Fibroblast of lung (primary cell): Measurements from ENCODE around the gene RPL22. TPM values are rescaled to one million over a fixed set of nuclear protein-coding genes. Genes with fewer than 3 reads are reported as not detected.

Experiments used
- DNase-seq, 2 donors: peaks; one replicate each; pipeline versions ENCODE4 v3.0.0 to v3.0.0-alpha.2; 2010; ENCODE audit warnings: low read depth in 2 of 2
- H2AFZ ChIP-seq: 2 replicates; pipeline ENCODE4 v1.5.1; 2012; ENCODE audit warnings: low read length, control low read depth, inconsistent platforms
- H3K27ac ChIP-seq: 2 replicates; pipeline ENCODE4 v1.5.1; 2011; ENCODE audit warnings: low read length, control low read depth; ENCODE audit not compliant: insufficient read depth
- H3K27me3 ChIP-seq: 2 replicates; pipeline ENCODE4 v1.5.1; 2011; ENCODE audit warnings: mild to moderate bottlenecking, low read length; ENCODE audit not compliant: control insufficient read depth, insufficient read depth
- H3K36me3 ChIP-seq: 2 replicates; pipeline ENCODE4 v1.5.1; 2011; ENCODE audit warnings: low read length; ENCODE audit not compliant: control insufficient read depth, insufficient read depth
- H3K4me1 ChIP-seq: 2 replicates; pipeline ENCODE4 v1.5.1; 2011; ENCODE audit warnings: low read length; ENCODE audit not compliant: control insufficient read depth, insufficient read depth; ENCODE audit errors: extremely low read depth
- H3K4me2 ChIP-seq: 2 replicates; pipeline ENCODE4 v1.5.1; 2011; ENCODE audit warnings: low read length, control low read depth; ENCODE audit not compliant: insufficient read depth; ENCODE audit errors: extremely low read depth
- H3K4me3 ChIP-seq, 4 experiments: fragments of 200-600 bp in 1 of 4; sonication (generic) in 1 of 4; replicated peaks in 1 of 4; 2 replicates each; pipeline ENCODE4 v1.5.1; 2011 to 2016; ENCODE audit warnings: low read length in 4 of 4, low read depth in 3 of 4, mild to moderate bottlenecking in 3 of 4, control low read depth in 2 of 4, inconsistent platforms in 1 of 4, mixed read lengths in 1 of 4; ENCODE audit not compliant: insufficient read depth in 1 of 4; ENCODE audit errors: control extremely low read depth in 1 of 4
- H3K79me2 ChIP-seq: 2 replicates; pipeline ENCODE4 v1.5.1; 2012; ENCODE audit warnings: mild to moderate bottlenecking, low read length, inconsistent platforms; ENCODE audit not compliant: control insufficient read depth, insufficient read depth
- H3K9ac ChIP-seq: 2 replicates; pipeline ENCODE4 v1.5.1; 2011; ENCODE audit warnings: mild to moderate bottlenecking, low read length, control low read depth; ENCODE audit not compliant: insufficient read depth
- H3K9me3 ChIP-seq: 2 replicates; pipeline ENCODE4 v1.5.1; 2012; ENCODE audit warnings: low read depth, low read length; ENCODE audit not compliant: control insufficient read depth, insufficient read depth
- H4K20me1 ChIP-seq: 2 replicates; pipeline ENCODE4 v1.5.1; 2011; ENCODE audit warnings: low read length; ENCODE audit not compliant: control insufficient read depth, insufficient read depth; ENCODE audit errors: extremely low read depth
- CTCF ChIP-seq, 2 donors: IDR thresholded peaks in 1 of 2; conservative IDR thresholded peaks in 1 of 2; 1 replicate in 1 of 2; 2 replicates in 1 of 2; pipeline ENCODE4 v1.5.1; 2011 to 2012; ENCODE audit warnings: low read length in 2 of 2, control low read depth in 1 of 2, inconsistent platforms in 1 of 2, low read depth in 1 of 2, mild to moderate bottlenecking in 1 of 2
- EZH2 ChIP-seq: IDR thresholded peaks from 2 replicates; pipeline ENCODE4 v1.5.1; 2012; ENCODE audit warnings: low read length, control low read depth, mild to moderate bottlenecking; ENCODE audit errors: missing control alignments
- polyA plus RNA-seq, 2 donors: library from polyadenylated mRNA; depleted of rRNA in 1 of 2; stranded (reverse) in 1 of 2; unstranded in 1 of 2; fragments of >200 nt; gene quantifications; 2 replicates each; pipeline ENCODE4 v1.2.1, GENCODE V29; 2011 to 2012; ENCODE audit warnings: missing spikeins in 1 of 2
- total RNA-seq: library from RNA; depleted of rRNA; stranded (reverse); fragments of >200 nt; gene quantifications from 2 replicates; pipeline ENCODE4 v1.2.1, GENCODE V29; 2014

RPL22 gene
- total and polyA plus RNA-seq, 2 donors (not counting 1 experiment from before 2014, with no cell fraction given) = 159 to 369 TPM

GRCh38 chr1:6154525-6155319 is 44.7 kb downstream of the RPL22 start:
- Histone ChIP-seq H3K4me1 (no peaks in the 10 kb centered on the region), H3K9ac (no peak overlapping the region), H3K79me2 (no peaks in the 10 kb centered on the region), H3K4me2 (no peak overlapping the region), H2AFZ (no peak overlapping the region), H3K36me3 (no peaks in the 10 kb centered on the region), H3K4me3 (no peak overlapping the region), H3K27ac (no peak overlapping the region), H3K27me3 (no peaks in the 10 kb centered on the region), H3K9me3 (no peaks in the 10 kb centered on the region), H4K20me1 (no peaks in the 10 kb centered on the region)
- TF ChIP-seq EZH2 (no peak), CTCF (conservative IDR thresholded peaks at IDR 0.05 in 1 of 2, IDR thresholded peaks at IDR 0.05 in 1 of 2; ENCODE audit: low read depth in 1 of 2, low read length in 2 of 2) (no peak)
- no peak for DNase-seq

DNA sequence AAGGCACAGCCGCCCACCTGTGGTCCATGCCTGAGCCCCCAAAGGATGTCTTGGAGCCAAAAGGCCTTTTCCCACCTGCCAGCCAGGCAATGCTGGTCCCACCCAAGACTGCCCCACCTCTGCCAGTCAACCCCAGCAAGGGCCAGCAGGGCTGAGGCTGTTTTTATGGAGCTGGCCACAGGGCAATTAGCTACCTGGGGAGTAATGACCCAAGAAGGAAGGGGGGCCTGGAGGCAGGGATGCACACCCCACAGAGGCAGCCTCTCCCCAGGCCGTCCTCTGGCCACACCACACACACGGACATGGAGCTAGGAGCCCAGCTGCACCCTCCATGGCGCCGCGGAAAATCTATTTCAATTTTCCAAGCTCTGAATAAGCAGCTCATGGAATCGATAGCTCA is 46.5 kb downstream of the RPL22 start:
- H3K9ac ChIP-seq = no peak overlapping the region
- no peak overlapping the region for H3K4me2 ChIP-seq
- H3K4me1 ChIP-seq = no peaks in the 10 kb centered on the region
- no peaks in the 10 kb centered on the region for H3K79me2 ChIP-seq
- no peaks in the 10 kb centered on the region for H4K20me1 ChIP-seq
- H3K36me3 ChIP-seq = no peaks in the 10 kb centered on the region
- no peak overlapping the region for H2AFZ ChIP-seq
- no peak overlapping the region for H3K4me3 ChIP-seq
- no peak overlapping the region for H3K27ac ChIP-seq
- TF ChIP-seq CTCF (conservative IDR thresholded peaks at IDR 0.05 in 1 of 2, IDR thresholded peaks at IDR 0.05 in 1 of 2; ENCODE audit: low read depth in 1 of 2, low read length in 2 of 2) (no peak), EZH2 (no peak)
- no peak for DNase-seq
- H3K27me3 ChIP-seq = no peaks in the 10 kb centered on the region
- no peaks in the 10 kb centered on the region for H3K9me3 ChIP-seq

- no peak for TF ChIP-seq EZH2
- Histone ChIP-seq H4K20me1 (no peaks in the 10 kb centered on the region), H3K27ac (no peak overlapping the region), H3K4me2 (no peak overlapping the region), H3K9ac (no peak overlapping the region), H2AFZ (no peak overlapping the region), H3K79me2 (no peaks in the 10 kb centered on the region), H3K9me3 (no peaks in the 10 kb centered on the region), H3K4me3 (no peak overlapping the region), H3K4me1 (no peaks in the 10 kb centered on the region), H3K27me3 (no peaks in the 10 kb centered on the region), H3K36me3 (no peaks in the 10 kb centered on the region)
- no peak for DNase-seq
Measured at GRCh38 chr1:6152181-6152580, 47.2 kb downstream of the RPL22 start.
